Fibroblast of upper back skin (primary cell): ENCODE data around the gene ARL4D.
A peak's percentile ranks its signal among the peaks of the same experiment; 100 is the strongest.
"Not testable (repeated sequence)": the region's sequence is repeated elsewhere in the genome, so short reads cannot be mapped to it uniquely, and the experiment has no call there.

Experiments used
- DNase-seq: peaks from one replicate; pipeline ENCODE4 v3.0.0-alpha.2; 2013

Gene ARL4D

DNA sequence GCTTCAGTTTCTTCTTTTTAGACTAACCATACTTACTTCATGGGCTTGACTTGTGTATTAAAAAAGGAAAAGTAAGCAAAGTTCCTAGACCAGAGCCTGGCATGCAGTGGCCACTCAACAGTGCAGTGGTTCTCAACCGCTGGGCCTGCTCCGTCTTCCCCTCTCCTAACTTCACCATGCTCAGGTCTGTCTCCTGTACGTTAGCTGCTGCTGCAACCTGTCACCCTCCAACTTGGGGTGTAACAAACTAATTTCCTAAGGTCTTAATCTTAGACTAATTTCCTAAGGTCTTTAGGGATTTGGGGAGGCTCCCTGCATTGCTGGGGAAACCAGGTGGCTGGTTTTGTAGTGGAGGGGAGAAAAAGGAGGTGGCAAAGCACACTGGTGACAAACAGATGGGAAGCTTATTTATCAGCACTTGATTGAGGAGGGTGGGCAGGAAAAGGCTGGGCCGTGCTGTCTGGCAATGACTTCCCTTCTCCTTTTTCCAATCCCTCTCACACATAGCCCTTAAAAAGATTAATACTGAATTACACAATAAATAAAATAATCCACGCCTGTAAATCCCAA is 2.2 kb upstream of the ARL4D start:
- no peak for DNase-seq

- DNase-seq = no peak
Measured at GRCh38 chr17:43399839-43400328, 1.1 kb downstream of the ARL4D start.

DNA sequence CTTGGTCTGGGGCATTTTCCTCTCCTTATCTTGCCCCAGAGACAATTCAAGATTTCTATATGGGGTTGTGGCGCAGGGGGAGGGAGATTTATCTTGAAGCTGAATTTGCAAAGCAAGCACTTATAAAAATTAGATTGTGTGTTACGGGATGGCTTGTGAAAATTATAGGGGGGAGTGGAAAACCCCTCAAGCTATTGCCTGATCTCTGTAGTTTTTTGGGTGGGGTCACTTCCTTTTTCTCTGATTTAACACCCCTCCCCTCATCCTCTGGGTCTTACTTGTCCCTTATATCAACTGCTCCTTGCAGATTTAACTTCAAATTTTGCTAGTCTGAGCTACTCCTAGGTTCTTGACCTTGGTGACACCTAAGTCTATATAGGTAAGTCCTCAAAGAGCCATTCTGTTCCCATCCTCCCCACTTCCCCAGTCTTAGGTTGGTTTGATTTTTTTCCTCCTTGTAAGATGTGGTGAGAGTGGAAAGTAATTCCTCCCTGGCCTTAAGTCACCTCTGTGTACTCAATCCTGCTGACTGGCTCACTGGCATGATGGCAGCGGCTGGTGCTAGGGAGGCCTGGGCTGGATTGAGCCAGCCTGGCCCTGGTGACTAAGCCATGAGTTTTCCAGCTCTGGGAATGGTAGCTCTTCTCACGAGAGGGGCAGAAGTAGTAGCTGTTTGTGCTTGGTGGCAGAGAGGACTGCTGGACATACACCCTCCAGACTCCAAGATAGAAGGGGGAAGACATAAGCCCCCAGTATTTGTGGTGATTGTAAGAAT is 2.3 kb downstream of the ARL4D start:
- DNase-seq = peak; percentile 43

- no peak for DNase-seq
Measured at GRCh38 chr17:43402078-43402477, 3.3 kb downstream of the ARL4D start.

DNA sequence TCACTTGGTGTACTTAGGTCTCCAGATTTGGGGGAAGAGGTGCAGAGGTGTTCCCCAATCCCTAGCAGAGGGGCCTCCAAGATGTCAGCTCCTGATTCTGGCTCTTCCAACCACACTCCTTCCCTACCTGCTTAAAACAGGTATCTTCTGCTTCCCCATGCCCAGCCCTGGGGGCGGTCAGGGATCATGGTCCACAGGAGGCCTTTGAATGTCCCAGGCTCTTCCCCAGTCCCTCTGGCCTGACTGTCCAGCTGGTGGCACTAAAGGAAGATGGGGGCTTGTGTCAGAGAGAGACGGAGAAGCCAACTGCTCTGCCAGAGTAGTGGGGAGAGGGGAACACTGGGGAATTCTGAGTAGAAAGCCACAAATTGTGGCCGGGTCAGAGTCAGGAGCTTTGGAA is 3.8 kb downstream of the ARL4D start:
- no peak for DNase-seq

- no peak for DNase-seq
Measured at GRCh38 chr17:43403846-43404245, 5.1 kb downstream of the ARL4D start.

DNA sequence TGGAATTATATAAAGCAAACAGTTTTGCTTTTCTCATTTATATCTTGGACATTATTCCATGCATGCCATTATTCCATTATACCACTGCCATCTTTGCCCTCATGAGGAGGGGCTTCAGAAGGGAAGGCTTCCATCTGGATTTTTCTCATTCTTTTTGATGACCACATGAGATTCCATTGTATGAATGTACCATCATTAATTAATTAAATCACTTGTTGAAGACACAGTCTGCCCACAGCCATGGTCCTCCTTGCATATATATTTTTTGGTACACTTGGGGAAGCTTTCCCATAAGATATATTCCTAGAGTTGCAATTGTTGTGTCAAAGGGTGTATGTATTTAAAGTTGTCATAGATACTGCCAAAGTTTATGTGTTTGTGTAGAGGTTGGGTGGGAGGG is 7.1 kb downstream of the ARL4D start:
- peak; percentile 70 for DNase-seq

DNA sequence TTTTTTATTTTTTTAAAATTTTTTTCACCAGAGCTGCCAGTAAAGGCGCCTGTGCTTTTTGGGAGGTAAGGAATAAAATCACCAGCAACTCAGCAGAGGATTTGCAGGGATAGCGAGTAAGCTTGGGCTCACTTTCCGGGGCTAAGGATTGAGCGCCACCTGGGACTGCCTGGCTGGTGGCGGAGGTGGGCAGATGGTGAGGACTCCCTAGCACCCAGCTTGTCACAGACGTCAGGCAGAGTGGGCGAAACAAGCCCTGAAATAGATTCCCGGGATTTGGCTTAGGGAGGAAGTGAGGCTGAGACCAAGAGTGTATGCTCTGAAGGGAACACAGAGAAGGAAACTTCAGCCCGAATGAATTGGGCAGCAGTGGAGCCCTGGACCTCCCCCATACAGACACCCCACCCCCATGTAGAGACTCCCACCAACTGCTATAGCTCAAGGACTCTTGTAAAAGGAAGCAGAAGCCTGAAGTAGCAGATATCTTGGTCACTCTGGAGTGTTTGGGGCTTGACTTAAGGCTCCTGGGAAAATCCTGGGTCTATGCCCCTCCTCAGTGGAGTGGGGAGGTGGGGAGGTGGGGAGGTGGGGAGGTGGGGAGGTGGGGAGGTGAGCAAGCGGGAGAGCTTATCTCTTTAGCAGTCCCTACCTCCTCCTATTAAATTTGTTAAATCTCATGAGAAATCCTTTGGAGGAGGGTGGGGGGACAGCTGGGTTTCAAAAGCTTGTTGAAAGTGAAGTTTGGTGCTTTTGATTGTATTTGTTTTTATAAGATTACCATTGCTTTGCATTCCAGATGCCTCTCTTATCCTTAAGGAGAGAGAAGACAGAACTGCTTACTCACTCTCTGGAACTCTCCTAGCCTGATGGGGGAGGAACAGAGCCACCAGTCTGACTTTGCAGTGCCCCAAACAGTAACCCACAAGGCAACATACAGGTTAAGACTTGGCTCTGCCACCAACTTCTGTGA is 8.2 kb downstream of the ARL4D start:
- DNase-seq = peak; percentile 80

GRCh38 chr17:43409131-43409530 is 10.3 kb downstream of the ARL4D start:
- DNase-seq = no peak

- no peak for DNase-seq
Measured at GRCh38 chr17:43410557-43411368, 12.0 kb downstream of the ARL4D start.

DNA sequence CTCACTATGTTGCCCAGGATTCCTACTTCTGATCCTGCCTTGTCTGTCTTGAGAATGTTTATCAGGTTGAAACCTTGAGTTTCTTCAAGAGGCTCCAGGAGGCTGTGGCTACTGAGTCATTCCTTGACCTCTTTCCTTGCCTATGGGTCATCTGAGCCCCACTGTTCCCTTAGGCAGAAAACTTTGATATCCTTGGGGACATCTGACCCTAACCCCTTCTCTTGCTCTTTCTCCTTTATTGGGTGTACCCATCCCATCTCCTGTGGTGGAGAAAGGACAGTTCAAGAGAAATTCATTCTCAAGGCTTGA is 12.5 kb downstream of the ARL4D start:
- no peak for DNase-seq

- no peak for DNase-seq
Measured at GRCh38 chr17:43411749-43412148, 13.0 kb downstream of the ARL4D start.

DNA sequence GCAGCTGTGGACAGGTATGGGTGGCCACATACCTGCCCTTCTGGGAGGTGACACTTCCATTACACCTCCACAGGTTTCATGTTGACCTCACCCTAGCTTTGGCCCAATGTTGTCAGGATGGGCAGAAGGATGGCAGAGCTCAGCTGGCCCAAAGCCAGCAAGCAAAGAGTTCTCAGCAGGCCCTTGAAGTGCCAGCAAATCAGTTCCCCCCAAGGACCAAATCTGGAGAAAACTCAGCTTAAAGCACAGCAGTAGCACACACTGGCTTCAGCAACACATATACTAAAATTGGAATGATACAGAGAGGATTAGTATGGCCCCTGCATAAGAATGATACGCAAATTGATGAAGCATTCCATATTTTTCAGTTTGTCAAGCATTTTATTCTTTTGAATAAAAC is 13.4 kb downstream of the ARL4D start:
- no peak for DNase-seq

GRCh38 chr17:43416998-43417890 is 18.5 kb downstream of the ARL4D start:
- peak; percentile 53 for DNase-seq

DNA sequence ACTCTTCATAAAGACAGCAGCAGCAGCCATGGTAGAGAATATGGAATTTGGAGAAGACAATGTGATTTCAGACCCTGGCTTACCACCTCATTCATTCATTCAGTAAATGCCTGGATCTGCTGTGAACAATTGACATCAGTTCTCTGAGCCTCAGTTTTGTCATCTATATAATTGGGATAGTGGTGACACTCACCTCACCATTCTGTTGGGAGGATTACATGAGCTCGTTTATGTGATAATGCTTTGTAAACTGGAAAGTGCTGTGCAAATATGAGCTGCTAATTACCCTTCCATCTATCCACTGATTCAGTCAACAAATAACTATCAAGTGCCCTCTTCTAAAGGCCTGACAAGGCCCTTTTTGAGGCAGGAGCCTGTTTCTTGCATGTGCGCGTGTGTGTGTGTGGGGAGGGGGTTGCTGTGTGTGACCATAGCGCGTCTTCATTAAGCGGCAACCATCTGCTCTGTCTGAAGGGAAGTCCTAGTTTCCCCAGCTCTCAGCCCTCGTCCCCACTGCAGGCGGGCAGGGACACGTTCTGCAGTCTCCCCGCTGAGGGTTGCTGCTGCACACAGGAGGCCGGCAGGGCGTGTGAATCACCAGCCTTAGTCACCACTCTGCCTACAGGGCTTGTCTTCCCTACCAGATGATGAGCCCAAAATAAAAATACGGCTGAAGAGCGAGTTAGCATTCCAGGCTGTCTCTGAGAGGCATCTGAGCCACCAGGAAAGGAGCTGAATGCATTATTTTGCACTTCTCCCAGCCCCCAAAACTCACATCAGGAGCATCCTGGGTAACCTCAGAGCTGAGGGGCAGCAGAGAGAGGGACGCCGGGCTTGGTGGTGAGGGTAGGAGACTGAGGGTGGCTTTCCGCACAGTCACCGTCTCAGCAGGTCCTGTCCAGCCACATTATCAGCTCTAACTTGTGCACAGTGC is 19.9 kb downstream of the ARL4D start:
- DNase-seq = peak; percentile 91

DNA sequence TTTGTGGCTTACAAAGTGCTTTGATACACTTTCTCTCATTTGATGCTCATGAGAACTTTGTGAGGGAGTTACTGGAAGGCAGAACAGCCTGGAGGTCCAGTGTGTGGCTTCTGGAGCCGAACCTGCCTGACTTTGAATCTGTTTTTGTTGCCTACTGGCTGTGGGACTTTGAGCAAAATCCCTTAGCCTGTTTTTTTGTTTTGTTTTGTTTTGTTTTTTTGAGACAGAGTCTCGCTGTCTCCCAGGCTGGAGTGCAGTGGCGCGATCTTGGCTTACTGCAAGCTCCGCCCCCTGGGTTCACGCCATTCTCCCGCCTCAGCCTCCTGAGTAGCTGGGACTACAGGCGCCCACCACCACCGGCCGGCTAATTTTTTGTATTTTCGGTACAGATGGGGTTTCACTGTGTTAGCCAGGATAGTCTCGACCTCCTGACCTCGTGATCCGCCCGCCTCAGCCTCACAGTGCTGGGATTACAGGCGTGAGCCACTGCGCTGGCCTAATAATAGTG is 20.6 kb downstream of the ARL4D start:
- not testable (repeated sequence) for DNase-seq

DNA sequence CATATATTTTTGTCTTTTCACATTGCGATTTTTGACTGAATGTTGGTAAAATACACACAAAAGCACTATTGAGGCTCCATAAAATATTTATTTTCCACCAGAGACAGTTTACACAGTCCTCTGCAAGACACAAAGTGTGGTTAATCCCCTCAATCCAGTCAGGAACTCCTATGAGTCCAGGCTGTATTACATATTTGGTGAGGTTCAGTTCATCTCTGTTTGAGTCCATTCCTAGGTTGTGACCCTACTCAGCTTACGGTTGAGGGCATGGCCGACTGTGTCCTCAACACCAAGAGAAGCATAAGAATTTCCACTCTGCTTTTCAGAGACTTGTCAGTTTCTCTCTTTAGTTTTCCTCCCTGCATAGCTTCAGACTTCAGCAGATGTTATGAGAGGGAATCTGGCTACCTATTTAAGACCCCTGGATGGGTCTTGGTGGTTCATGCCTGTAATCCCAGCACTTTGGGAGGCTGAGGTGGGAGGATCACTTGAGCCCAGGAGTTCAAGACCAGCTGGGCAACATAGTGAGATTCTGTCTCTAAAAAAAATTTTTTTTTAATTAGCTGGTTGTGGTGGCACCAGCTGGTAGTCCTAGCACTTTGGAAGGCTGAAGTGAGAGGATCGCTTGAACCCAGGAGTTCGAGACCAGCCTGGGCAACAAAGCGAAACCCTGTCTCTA is 25.1 kb downstream of the ARL4D start:
- DNase-seq = no peak

- no peak for DNase-seq
Measured at GRCh38 chr17:43427362-43428043, 28.7 kb downstream of the ARL4D start.

DNA sequence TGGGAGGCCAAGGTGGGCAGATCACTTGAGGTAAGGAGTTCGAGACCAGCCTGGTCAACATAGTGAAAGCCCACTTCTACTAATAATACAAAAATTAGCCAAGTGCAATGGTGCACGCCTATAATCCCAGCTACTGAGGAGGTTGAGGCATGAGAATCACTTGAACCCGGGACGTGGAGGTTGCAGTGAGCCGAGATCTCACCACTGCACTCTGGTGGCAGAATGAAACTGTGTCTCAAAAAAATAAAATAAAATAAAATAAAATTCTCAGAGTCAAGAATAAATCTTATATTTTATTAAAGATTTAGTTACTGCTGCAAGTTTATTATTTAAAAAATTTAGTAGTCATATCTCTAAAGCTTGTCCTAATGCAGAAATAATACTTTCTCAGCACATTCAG is 29.7 kb downstream of the ARL4D start:
- no peak for DNase-seq
